Spinal cord (tissue), 10 donors: ENCODE results near the gene TARBP1. TPM values are rescaled to one million over a fixed set of nuclear protein-coding genes. Genes with fewer than 3 reads are reported as not detected.

Experiments
- DNase-seq, 6 donors: peaks; one replicate each; pipeline versions ENCODE4 v3.0.0 to v3.0.0-alpha.2; 2013 to 2015; ENCODE audit warnings: low spot score in 6 of 6, low read depth in 4 of 6
- H3K27ac ChIP-seq: one replicate; pipeline ENCODE4 v1.5.1; 2013; ENCODE audit warnings: low read depth, low read length, control low read depth
- H3K27me3 ChIP-seq: one replicate; pipeline ENCODE4 v1.6.1; 2013; ENCODE audit warnings: low read length; ENCODE audit not compliant: control insufficient read depth, insufficient read depth
- H3K36me3 ChIP-seq: one replicate; pipeline ENCODE4 v1.6.1; 2013; ENCODE audit warnings: low read length; ENCODE audit not compliant: control insufficient read depth, insufficient read depth
- H3K4me1 ChIP-seq: one replicate; pipeline ENCODE4 v1.6.1; 2013; ENCODE audit warnings: low read length; ENCODE audit not compliant: control insufficient read depth, insufficient read depth
- H3K4me3 ChIP-seq: one replicate; pipeline ENCODE4 v1.5.1; 2013; ENCODE audit warnings: low read depth, low read length, control low read depth
- H3K9me3 ChIP-seq: one replicate; pipeline ENCODE4 v1.6.1; 2013; ENCODE audit warnings: low read length; ENCODE audit not compliant: control insufficient read depth, insufficient read depth
- WGBS: methylation state at CpG from one replicate; pipeline ENCODE4 v1.1.5; 2013; ENCODE audit warnings: missing lambda C conversion rate; ENCODE audit not compliant: insufficient coverage; 5-methylcytosine and 5-hydroxymethylcytosine counted together
- polyA plus RNA-seq, 2 donors: library from polyadenylated mRNA; unstranded; fragments of 120-200 nt; gene quantifications; one replicate each; pipeline ENCODE4 v1.2.1, GENCODE V29; 2013; ENCODE audit not compliant: insufficient read length in 2 of 2
- total RNA-seq, 2 donors: library from RNA; depleted of rRNA in 1 of 2; stranded (reverse); fragments of 120-200 nt in 1 of 2; fragments of >200 nt in 1 of 2; gene quantifications; one replicate each; pipeline versions ENCODE4 v1.2.3 to v1.2.4, GENCODE V29; 2013 to 2014
- donor health status: healthy.

TARBP1 gene
- total and polyA plus RNA-seq, 4 donors: 51.8 to 127 (median 73.6) TPM

DNA sequence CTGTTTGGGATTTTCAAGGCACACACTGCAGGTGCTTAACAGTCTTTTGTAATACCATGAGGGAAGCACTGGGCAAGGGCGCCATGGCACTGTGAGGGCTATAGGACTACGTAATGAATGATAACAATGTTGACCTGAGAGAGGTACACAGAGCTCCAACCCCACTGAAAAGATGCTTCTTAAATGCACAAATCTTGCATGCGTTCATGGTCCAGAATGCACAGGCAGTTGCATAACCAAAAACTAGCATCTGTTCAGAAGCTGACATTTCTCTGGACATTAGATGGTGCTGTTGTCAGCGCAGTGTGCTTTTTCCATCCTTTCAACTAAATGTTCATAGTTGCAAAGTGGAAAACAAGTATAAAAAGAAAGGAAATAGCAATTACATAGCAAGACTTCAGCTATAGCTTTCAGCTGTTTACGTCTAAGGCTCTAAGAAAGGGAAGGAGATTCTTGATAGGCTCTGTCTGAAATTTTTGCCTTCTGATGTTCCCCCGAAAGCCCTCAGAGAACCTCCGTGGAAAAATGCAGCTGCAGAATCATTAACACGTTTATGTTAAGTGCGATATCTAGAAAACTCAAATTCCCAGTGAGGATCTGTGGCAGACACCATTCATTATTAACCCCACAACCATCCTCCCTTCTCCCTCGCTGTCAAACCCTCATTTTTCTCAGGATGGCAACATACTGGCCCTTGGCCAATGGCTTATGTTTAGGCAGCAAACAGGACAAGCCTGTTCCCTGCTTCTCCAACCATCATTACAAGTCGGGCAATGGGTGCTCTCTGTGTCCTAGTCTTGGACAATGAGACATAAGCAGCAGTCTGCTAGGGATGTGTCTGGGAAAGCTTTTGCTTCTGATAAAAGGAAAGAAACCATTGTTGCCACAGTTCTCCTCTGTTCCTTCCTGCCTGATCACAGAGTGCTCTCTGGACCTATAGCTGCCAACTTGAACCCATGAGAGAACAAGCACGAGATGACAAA, 8.2 kb upstream of the TARBP1 start:
- peak in 3 of 6 donors; percentile 61 to 93 (median 83) for DNase-seq
- no peak overlapping the region for H3K4me3 ChIP-seq

DNA sequence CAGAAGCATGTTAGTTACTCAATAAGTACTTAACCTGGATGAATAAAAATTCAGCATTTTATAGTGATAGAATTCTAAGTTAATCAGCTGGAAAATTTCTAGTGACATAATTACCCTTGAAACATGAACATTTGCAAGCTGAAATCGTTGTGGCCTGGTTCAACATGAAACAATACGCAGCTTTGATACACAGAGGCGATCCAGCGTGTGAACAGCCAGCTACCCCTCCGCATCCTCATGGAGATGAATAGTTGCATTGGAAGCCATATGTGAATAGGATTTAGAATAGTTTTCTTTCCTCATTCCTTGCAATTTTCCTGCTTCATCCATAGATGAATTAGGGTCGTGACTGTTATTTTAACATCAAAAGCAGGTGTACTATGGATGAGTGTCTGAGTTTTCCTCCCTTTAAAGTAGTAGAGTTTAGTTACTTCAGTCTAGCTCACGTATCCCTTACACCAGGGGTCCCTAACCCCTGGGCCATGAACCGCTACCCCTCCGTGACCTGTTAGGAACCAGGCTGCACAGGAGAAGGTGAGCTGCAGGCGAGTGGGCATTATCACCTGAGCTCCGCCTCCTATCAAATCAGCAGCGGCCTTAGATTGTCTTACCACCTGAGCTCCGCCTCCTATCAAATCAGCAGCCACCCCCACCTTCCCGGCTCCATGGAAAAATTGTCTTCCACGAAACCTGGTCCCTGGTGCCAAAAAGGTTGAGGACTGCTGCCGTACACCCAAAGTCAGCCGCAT, 6.2 kb upstream of the TARBP1 start:
- Histone ChIP-seq H3K36me3 (no peaks in the 10 kb centered on the region), H3K27ac (no peak overlapping the region), H3K27me3 (no peaks in the 10 kb centered on the region), H3K4me3 (no peak overlapping the region), H3K4me1 (peaks cover 4% of the 10 kb centered on the region), H3K9me3 (no peaks in the 10 kb centered on the region)
- 82% methylated on average over 10 of the region's 17 CpGs for WGBS
- peak in 2 of 6 donors; percentile 20 to 40 for DNase-seq

More for the DNA sequence above, 8.2 kb upstream of the TARBP1 start:
- Histone ChIP-seq H3K27me3 (no peaks in the 10 kb centered on the region), H3K27ac (peak overlapping the region; percentile 40), H3K36me3 (no peaks in the 10 kb centered on the region), H3K4me1 (peaks cover 4% of the 10 kb centered on the region), H3K9me3 (no peaks in the 10 kb centered on the region)
- WGBS: 63% methylated on average over 8 of the region's 12 CpGs

DNA sequence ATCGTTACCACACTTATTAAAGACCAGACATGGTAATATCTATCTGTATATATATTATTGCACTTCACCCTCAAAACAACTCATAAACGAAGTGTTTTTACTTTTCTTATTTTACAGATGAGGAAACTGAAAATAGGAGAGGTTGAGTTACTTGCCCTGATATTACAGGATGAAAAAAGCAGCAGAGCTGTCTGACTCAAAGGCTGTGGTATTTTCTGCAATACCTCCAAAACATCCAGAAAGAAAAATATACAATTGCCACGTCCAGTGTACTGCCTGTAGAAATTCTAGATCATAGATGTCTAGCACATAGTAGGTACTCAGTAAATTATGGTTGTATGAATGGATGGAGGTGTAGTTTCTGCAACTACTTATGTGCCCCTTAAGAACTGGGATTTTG, 5.2 kb upstream of the TARBP1 start:
- no CpG with 5 or more reads among the region's 3 CpGs for WGBS
- no peak for DNase-seq
- Histone ChIP-seq H3K27me3 (no peaks in the 10 kb centered on the region), H3K36me3 (no peaks in the 10 kb centered on the region), H3K4me3 (no peak overlapping the region), H3K9me3 (no peaks in the 10 kb centered on the region), H3K27ac (no peak overlapping the region), H3K4me1 (peaks cover 4% of the 10 kb centered on the region)

DNA sequence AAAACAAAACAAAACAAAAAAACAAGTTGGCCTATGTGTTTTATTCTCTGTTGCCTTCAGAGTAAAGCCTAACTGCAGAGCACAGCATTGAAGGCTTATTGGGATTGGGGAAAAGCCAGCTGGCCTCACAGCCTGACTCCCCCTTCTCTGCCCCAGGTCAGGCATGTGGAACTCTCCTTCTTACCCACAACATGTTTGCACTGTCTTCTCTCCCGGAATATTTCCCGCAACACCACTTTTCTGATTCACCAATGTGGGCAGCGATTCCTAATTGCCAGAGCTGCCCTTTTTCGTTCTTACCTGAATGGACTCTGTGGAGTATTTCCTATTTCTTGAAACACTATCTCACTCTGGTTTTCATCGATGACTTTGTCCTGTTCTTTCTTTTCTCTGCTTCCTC, 2.8 kb upstream of the TARBP1 start:
- Histone ChIP-seq H3K36me3 (no peaks in the 10 kb centered on the region), H3K4me1 (no peaks in the 10 kb centered on the region), H3K27ac (no peak overlapping the region), H3K27me3 (no peaks in the 10 kb centered on the region), H3K4me3 (no peak overlapping the region), H3K9me3 (no peaks in the 10 kb centered on the region)
- WGBS: 92% methylated on average over 5 of the region's 5 CpGs
- no peak for DNase-seq

DNA sequence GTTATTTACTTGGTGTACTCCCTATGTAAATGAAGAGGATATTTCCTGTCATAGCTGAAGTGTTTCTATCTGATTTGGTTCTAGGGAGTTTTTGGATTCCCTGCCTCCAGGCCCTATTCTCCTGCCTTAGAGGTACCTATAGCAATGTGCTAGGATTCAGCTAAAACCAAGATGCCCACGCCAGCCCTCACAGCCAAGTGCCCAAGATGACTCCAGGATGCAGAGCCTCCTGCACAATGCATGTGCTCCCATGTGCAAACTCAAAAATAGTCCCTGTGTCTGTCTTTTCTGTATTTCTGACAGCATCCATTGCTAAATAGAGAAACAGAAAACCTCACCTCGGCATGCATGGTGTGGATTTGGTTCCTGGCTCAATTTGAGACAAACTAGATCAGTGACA, 887 bp upstream of the TARBP1 start:
- Histone ChIP-seq H3K4me1 (peaks cover 7% of the 10 kb centered on the region), H3K9me3 (no peaks in the 10 kb centered on the region), H3K27ac (no peak overlapping the region), H3K36me3 (no peaks in the 10 kb centered on the region), H3K4me3 (no peak overlapping the region), H3K27me3 (no peaks in the 10 kb centered on the region)
- DNase-seq: no peak
- 94% methylated on average over 1 of the region's 2 CpGs for WGBS

DNA sequence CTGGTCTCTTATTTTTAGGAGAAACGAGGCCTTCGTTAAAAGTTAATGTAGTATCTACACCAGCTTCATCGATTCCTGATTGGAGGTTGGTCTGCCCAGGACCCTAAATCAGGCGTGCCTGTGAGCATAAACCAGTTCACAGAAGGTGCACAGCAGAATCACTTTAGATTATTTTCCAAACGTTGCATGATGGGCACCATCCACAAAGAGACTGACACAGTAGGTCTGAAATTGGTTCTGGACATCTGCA, 256 bp upstream of the TARBP1 start:
- Histone ChIP-seq H3K27ac (peak overlapping the region; percentile 87), H3K4me3 (peak overlapping the region; percentile 54), H3K27me3 (no peaks in the 10 kb centered on the region), H3K36me3 (no peaks in the 10 kb centered on the region), H3K4me1 (peaks cover 8% of the 10 kb centered on the region), H3K9me3 (no peaks in the 10 kb centered on the region)
- 24% methylated on average over 4 of the region's 5 CpGs for WGBS
- no peak for DNase-seq

DNA sequence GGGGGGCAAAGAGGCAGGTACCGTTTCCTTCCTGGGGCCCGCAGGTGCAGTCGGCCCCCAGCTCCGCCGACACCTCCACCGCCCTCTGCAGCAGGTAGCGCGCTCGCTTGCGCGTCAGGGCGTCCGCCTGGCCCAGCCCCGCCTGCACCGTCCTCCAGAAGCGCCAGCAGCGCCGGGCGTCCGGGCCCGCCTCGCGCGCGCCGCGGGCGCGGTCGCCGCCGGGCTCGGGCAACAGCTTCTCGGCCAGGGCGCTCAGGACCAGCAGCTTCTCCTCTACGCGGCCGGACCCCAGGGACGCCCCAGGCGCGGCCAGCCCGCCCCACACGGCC, 863 bp downstream of the TARBP1 start:
- WGBS: under 1% methylated on average over 43 of the region's 43 CpGs
- Histone ChIP-seq H3K9me3 (no peaks in the 10 kb centered on the region), H3K27ac (peak overlapping the region; percentile 33), H3K36me3 (no peaks in the 10 kb centered on the region), H3K27me3 (no peaks in the 10 kb centered on the region), H3K4me3 (peak overlapping the region; percentile 62), H3K4me1 (peaks cover 8% of the 10 kb centered on the region)
- peak in 1 of 6 donors; percentile 76 for DNase-seq

DNA sequence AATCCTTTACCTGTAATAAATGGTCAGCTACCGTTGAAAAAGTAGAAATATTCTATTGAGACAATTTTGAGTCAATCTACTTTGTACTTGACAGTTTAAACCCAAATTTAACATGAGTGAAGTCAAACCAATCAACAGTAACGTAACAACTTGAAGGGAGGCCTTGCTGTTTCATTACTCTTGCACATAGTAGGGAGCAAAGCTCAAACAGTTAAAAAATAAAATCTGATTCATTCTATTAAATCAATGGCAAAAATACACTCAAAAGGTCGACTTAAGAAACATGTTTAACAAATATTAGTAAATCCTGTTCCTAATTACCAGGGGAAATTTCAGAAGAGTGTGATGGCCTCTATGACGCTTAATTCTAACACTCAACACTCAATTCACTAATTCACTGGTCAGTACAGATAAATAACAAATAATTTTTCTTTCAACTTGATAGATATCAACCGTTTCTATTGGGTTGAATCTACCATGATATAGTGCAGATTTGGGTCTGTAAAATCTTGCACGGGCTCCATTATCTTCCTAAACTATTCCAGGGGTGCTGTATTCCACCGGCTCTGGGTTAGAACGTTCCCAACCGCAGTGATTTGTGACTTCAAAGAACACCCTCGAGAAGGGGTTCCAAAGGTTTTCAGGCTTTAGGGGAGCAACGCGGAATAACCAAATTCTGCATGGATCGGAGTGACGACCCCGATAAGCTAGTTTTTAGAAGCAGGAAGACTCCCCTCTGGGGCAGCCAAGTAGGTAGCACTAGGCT, 1.4 kb downstream of the TARBP1 start:
- no peaks in the 10 kb centered on the region for H3K27me3 ChIP-seq
- 10% methylated on average over 10 of the region's 15 CpGs for WGBS
- H3K36me3 ChIP-seq: no peaks in the 10 kb centered on the region
- H3K4me1 ChIP-seq: peaks cover 8% of the 10 kb centered on the region
- no peaks in the 10 kb centered on the region for H3K9me3 ChIP-seq
- peak overlapping the region; percentile 33 for H3K27ac ChIP-seq
- H3K4me3 ChIP-seq: peak overlapping the region; percentile 62
- no peak for DNase-seq

DNA sequence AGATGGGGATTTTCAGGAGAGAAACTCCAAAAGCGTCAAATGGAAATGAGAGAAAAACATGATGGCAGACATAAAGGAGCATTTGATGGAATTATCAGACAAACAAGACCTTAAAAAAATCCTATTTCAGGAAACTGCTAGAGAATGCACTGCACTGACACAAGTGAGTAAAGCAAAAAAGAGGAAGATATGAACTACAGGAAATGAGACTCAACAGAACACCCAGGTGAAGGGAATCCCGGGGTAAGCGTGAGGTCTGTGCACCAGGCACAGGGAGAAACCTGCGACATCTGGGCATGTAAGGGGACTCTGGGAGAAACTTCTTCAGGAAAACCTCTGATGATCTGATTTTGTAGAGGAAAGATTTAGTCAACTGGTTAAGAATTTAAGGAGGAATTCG, 2.8 kb downstream of the TARBP1 start:
- H3K4me1 ChIP-seq: peaks cover 8% of the 10 kb centered on the region
- H3K36me3 ChIP-seq: no peaks in the 10 kb centered on the region
- 93% methylated on average over 3 of the region's 5 CpGs for WGBS
- no peak overlapping the region for H3K4me3 ChIP-seq
- no peak for DNase-seq
- H3K9me3 ChIP-seq: no peaks in the 10 kb centered on the region
- H3K27me3 ChIP-seq: no peaks in the 10 kb centered on the region
- H3K27ac ChIP-seq: no peak overlapping the region
